GM13976 (cell line): ENCODE measurements around the gene NAPB.

Experiments
- DNase-seq: peaks from one replicate; pipeline ENCODE4 v3.0.0; 2012; ENCODE audit warnings: low spot score
- in situ Hi-C: fragments of 300-500 bp; cut with MboI; formaldehyde crosslinking; loops from one replicate; pipeline ENCODE4 v1.12.0; 2022; ENCODE audit warnings: low sequenced_read_pairs, mixed read lengths, inconsistent platforms; ENCODE audit not compliant: unreplicated experiment
- TF ChIP-seq, protein P1 (sequence below): IDR thresholded peaks from 2 replicates; pipeline ENCODE4 v1.5.1; 2012; ENCODE audit warnings: borderline replicate concordance, mild to moderate bottlenecking; ENCODE audit not compliant: insufficient read depth; ENCODE audit errors: extremely low read depth, missing control alignments, control extremely low read depth

NAPB gene

DNA sequence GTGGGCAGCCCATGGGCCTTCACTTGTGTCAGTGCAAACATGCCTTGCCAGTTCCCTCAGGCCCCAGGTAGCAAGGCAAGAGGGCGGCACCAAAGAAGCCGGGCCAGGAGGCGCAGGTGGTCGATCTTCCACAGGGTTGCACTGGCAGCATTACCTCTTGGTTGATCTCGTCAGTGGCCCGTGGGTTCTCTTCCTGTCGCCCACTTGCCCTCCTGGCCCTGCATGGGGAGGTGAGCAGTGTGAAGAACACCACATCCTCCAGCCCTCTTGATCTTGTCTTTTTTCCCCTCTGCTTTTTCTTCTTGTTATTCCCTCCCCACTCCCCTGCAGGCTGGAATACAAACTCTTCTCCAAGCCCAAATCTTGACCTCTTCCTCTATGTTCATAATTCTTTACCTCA lies 34.4 kb upstream of the NAPB start:
- in situ Hi-C loops = no loop called here
- no peak for DNase-seq
- TF ChIP-seq, protein P1, sequence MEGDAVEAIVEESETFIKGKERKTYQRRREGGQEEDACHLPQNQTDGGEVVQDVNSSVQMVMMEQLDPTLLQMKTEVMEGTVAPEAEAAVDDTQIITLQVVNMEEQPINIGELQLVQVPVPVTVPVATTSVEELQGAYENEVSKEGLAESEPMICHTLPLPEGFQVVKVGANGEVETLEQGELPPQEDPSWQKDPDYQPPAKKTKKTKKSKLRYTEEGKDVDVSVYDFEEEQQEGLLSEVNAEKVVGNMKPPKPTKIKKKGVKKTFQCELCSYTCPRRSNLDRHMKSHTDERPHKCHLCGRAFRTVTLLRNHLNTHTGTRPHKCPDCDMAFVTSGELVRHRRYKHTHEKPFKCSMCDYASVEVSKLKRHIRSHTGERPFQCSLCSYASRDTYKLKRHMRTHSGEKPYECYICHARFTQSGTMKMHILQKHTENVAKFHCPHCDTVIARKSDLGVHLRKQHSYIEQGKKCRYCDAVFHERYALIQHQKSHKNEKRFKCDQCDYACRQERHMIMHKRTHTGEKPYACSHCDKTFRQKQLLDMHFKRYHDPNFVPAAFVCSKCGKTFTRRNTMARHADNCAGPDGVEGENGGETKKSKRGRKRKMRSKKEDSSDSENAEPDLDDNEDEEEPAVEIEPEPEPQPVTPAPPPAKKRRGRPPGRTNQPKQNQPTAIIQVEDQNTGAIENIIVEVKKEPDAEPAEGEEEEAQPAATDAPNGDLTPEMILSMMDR = no peak

DNA sequence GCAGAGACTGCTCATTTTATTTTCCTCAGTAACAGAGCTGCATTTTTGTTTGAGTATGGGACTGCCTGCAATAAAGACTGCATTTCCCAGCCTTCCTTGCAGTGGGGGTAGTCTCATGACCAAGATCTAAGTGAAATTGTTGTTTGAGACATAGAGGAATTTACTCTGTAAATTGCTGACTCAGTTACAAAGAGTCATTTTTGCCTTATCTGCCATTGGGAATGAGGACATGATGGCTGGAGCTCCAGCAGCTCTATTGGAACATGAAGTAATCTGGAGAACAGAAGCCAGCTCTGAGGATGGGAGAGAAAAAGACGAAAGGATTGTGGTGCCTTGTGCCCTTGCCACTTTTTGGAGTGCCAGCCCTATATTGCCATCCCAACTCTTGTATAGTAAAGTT lies 33.5 kb upstream of the NAPB start:
- in situ Hi-C loops = no loop called here
- TF ChIP-seq, protein P1 = no peak
- no peak for DNase-seq

DNA sequence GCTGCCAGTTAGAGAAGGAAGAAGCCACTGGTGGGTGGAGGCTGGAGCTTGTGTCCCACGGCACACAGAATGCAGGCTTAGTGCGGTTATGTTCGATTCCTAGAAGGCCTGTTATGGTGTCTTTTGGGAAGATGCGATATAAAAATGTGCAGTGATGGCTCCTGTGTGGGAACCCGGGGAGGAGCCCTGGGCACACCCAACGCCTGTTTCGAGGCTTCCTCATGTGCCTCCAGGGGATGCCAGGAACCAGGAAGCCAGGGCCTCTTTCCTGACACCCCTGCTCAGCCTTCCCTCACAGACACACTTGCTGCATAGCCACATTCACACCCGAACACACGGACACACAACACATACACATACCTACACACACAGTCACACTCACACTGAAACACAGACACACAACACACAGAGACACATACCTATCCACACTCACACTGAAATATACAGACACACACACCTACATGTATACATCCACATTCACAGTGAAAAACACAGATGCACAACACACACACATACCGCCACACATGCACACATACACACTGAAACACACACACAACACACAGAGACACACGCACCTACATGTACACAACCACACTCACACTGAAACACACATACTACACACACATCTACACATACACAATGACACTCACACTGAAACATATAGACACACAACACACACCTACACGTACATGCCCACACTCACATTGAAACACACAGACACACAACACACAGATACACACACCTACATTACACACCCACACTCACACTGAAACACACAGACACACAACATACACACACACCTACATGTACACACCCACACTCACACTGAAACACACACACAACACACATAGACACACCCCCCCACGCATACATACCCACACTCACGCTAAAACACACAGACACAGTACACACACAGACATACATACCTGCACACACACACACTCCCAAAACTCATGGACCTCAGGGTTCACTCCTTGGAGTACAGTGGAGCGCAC lies 32.6 kb upstream of the NAPB start:
- peak; percentile 12 for DNase-seq
- TF ChIP-seq, protein P1 = no peak
- in situ Hi-C loops = no loop called here

DNA sequence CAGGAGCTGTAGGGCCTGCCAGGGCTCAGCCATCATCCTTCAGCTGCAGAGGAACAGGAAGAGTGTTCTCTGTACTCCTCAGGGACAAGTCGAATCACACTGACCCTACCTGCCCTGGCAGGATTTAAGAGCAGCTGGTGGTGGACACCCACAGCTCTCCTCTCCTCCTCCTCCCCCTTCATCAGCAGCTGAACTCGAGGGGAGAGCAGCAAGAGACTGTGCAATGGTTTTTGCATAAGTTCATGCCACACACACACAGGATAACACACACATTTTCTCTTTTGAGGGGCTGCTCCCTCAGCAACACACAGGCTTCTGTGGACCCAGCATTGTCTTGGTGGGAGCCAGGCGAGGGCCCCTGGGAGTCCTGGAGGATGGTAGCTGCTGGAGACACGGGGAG lies 31.5 kb upstream of the NAPB start, which contains the start of gene CST11:
CST11 (minus strand) TSS at position 101 of the 400 bp plus-strand sequence; CDS start at position 36, 65 bp downstream.
- TF ChIP-seq, protein P1 = no peak
- in situ Hi-C loops = no loop called here
- peak; percentile 7 for DNase-seq

DNA sequence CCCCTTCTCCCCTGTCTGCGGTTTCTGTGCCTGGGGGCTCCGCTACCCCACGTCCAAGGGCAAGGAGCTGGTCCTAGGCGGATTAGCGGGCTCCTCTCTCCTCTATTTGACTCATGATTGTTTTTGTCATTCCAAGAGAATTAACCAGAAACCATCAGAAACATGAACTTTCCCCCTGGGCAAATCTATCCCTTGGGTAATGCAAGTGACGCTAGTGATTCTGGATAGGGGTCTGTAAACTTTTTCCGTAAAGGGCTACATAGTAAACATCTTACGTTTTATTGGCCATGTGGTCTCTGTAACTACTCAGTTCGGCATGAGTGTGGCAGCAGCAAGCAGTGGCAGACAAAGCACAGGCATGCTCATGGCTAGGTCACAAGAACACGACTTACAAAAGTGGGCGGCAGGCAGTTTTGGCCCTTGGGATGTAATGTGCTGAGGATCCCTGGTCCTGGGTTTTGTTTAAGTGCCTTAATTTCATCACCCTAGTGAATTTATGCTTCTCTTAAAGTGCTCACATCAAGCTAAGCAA lies 30.7 kb upstream of the NAPB start:
- TF ChIP-seq, protein P1 = no peak
- in situ Hi-C loops = no loop called here
- no peak for DNase-seq

DNA sequence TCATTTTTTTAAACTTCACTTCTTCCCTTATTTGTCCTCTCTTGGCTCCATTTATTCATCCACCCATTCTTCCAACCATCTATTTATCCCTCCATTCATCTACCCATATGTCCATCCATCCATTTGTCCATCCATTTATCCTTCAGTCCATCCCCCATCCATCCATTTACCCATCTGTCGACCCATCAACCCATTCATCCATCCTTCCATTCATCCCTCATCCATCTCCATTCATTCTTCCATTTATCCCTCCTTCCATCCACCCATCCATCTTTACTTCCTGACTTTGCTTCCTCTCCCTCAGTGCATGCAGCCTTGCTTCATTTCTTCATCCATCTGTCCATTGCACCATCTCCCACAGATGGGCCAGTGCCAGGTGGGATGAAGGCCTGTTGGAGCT lies 29.6 kb upstream of the NAPB start:
- no peak for DNase-seq
- TF ChIP-seq, protein P1 = no peak
- in situ Hi-C loops = no loop called here
